ENCODE data around the gene MLN. TPM values are rescaled to one million over a fixed set of nuclear protein-coding genes. Genes with fewer than 3 reads are reported as not detected.

The MLN gene
- total RNA-seq, 4 donors from 2014 or later: not detected

DNA sequence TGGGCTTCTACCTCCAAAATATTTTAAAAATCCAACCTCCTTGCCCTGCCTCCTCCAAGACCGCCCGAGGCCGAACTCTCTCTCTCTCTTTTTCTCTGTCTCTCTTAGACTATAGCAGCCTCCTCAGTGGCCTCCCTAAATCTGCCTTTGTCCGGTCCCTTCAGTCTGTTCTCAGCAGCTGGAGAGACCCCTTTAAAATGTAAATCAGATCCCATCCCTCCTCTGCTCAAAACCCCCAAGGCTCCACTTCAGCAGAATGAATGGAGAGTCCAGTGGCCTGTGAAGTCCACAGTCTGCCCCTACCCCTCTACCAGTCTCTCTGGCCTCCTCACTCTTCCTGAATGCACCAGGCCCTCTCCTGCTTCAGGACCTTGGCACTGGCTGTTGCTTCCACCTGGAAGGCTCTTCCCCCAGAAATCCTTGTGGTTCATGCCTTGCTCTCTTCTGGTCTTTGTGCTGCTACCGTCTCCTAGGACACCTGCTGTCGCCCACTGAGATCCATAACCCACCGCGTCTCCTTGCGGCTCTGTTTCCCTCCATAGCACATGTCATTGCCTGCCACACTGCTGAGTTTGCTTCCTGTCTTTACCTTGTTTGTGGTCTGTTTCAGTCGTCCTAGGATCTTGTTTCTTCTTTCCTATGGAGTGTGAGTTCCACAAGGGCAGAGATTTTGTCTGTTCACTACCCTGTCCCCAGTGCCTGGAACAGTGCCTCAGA lies 6.0 kb downstream of the MLN start:
- H3K4me3 ChIP-seq: no peak overlapping the region
- in situ Hi-C loops (cut with MboI; ENCODE audit: low pct_ligation_motif_present in 1 of 4, low pct_unique_long_range_greater_than_20kb in 1 of 4, low sequenced_read_pairs in 3 of 4) (no loop called here), intact Hi-C loops (cut with DNase I; ENCODE audit: low total_unique reads) (no loop called here)
- H3K36me3 ChIP-seq: no peaks in the 10 kb centered on the region
- no peaks in the 10 kb centered on the region for H3K9me3 ChIP-seq
- no peak overlapping the region for H3K27ac ChIP-seq
- TF ChIP-seq EP300 (IDR thresholded peaks at IDR 0.05; ENCODE audit: low read depth): no peak
- no peak for TF ChIP-seq POLR2A (IDR thresholded peaks at IDR 0.05)
- no peak for TF ChIP-seq POLR2AphosphoS5 (IDR thresholded peaks at IDR 0.05)
- H3K27me3 ChIP-seq: peaks cover 17% of the 10 kb centered on the region
- 75 to 78% methylated on average over 5 to 10 of the region's 10 CpGs for WGBS, 2 donors (ENCODE audit: low coverage in 1 of 2)
- DNase-seq: no peak
- no peaks in the 10 kb centered on the region for H3K4me1 ChIP-seq

DNA sequence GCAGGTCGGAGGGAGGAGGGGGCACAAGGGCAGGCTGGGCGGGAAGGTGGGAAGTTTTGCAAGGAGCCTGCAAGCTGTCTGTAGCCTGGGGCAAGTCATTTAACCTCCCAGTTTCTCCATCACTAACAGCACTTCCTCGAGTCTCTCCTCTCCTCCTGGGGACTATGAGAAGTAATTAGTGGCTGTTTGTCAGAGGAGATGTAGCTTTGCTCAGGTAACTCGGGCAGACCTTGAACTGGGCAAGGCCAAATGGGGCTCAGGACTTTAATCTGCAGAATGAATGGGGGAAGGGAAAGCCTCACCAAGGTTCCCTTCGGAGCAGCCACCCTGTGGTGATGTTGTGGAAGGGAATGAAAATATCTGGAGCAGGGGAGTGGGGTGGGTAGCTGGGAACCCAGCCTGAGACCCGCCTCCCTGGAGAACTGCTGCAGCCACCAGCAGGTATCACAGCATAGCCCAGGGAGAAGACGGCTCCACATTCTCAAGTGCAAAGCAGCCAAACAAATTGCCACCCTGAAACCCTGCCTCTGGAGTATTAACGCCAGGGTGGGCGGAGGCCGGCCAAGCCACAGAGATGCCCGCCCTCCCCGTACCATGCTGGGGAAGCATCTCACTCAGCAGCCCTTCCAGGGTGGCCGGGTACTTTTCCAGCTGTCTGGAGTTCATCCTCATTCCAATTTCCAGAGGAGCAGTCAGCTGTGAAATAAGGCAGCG lies 8.7 kb downstream of the MLN start:
- Histone ChIP-seq H3K27ac (no peak overlapping the region), H3K36me3 (no peaks in the 10 kb centered on the region), H3K4me1 (no peaks in the 10 kb centered on the region), H3K27me3 (peaks cover 18% of the 10 kb centered on the region), H3K9me3 (no peaks in the 10 kb centered on the region), H3K4me3 (no peak overlapping the region)
- in situ Hi-C loops (cut with MboI; ENCODE audit: low pct_ligation_motif_present in 1 of 4, low pct_unique_long_range_greater_than_20kb in 1 of 4, low sequenced_read_pairs in 3 of 4): no loop called here
- TF ChIP-seq, protein P1, sequence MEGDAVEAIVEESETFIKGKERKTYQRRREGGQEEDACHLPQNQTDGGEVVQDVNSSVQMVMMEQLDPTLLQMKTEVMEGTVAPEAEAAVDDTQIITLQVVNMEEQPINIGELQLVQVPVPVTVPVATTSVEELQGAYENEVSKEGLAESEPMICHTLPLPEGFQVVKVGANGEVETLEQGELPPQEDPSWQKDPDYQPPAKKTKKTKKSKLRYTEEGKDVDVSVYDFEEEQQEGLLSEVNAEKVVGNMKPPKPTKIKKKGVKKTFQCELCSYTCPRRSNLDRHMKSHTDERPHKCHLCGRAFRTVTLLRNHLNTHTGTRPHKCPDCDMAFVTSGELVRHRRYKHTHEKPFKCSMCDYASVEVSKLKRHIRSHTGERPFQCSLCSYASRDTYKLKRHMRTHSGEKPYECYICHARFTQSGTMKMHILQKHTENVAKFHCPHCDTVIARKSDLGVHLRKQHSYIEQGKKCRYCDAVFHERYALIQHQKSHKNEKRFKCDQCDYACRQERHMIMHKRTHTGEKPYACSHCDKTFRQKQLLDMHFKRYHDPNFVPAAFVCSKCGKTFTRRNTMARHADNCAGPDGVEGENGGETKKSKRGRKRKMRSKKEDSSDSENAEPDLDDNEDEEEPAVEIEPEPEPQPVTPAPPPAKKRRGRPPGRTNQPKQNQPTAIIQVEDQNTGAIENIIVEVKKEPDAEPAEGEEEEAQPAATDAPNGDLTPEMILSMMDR (IDR thresholded peaks at IDR 0.05): no peak
- TF ChIP-seq EP300 (IDR thresholded peaks at IDR 0.05; ENCODE audit: low read depth) (no peak), POLR2A (IDR thresholded peaks at IDR 0.05) (no peak), POLR2AphosphoS5 (IDR thresholded peaks at IDR 0.05) (no peak)
- DNase-seq: no peak
- intact Hi-C loops (cut with DNase I; ENCODE audit: low total_unique reads): no loop called here
- 52% methylated on average over 14 of the region's 14 CpGs; no CpG with 5 or more reads in 1 of the 2 donors for WGBS, 2 donors (ENCODE audit: low coverage in 1 of 2)

- H3K4me1 ChIP-seq: peaks cover 0 to 4% (median under 1%) of the 10 kb centered on the region in 4 donors
- no peak overlapping the region for H3K4me3 ChIP-seq
- H3K27ac ChIP-seq: no peak overlapping the region
- no peak for DNase-seq
- H3K9me3 ChIP-seq: no peaks in the 10 kb centered on the region
- WGBS, 2 donors (ENCODE audit: low coverage in 1 of 2): 70 to 71% methylated on average over 7 to 10 of the region's 10 CpGs
- TF ChIP-seq EP300 (IDR thresholded peaks at IDR 0.05; ENCODE audit: low read depth) (no peak), POLR2A (IDR thresholded peaks at IDR 0.05) (no peak), POLR2AphosphoS5 (IDR thresholded peaks at IDR 0.05) (no peak)
- TF ChIP-seq, protein P1 (IDR thresholded peaks at IDR 0.05): no peak
- no peaks in the 10 kb centered on the region for H3K36me3 ChIP-seq
- intact Hi-C loops (cut with DNase I; ENCODE audit: low total_unique reads): no loop called here
- H3K27me3 ChIP-seq: peaks cover 18% of the 10 kb centered on the region
- in situ Hi-C loops (cut with MboI; ENCODE audit: low pct_ligation_motif_present in 1 of 4, low pct_unique_long_range_greater_than_20kb in 1 of 4, low sequenced_read_pairs in 3 of 4): no loop called here
Observed at GRCh38 chr6:33792981-33793380, 10.8 kb downstream of the MLN start.

DNA sequence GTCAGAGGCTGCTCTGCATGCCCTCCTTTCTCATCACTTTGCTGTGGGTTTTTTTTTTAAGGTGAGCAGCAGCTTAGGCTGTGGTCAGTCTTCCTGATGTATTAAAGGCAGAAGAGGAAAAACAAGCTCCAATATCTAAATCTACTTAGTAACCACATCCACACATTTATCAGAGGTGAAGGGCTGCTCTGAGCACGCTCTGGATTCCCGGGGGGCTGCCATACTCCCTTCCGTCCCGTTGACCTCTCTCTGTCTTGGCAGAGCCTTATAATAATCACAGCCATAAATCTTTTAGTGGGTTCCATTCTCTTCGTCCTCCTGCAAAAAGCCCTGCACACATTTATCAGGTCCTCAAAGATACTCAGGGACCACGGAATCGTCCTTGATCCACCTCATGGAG lies 12.2 kb downstream of the MLN start:
- TF ChIP-seq POLR2A (IDR thresholded peaks at IDR 0.05) (no peak), POLR2AphosphoS5 (IDR thresholded peaks at IDR 0.05) (no peak), EP300 (IDR thresholded peaks at IDR 0.05; ENCODE audit: low read depth) (no peak)
- TF ChIP-seq, protein P1 (IDR thresholded peaks at IDR 0.05): no peak
- H3K27me3 ChIP-seq: peaks cover 15% of the 10 kb centered on the region
- no peak overlapping the region for H3K4me3 ChIP-seq
- intact Hi-C loops (cut with DNase I; ENCODE audit: low total_unique reads): loop anchor here (1.0 kb wide), 1 partner anchor 239 kb away; no protein-coding TSS in a partner anchor
- in situ Hi-C loops (cut with MboI; ENCODE audit: low pct_ligation_motif_present in 1 of 4, low pct_unique_long_range_greater_than_20kb in 1 of 4, low sequenced_read_pairs in 3 of 4): no loop called here
- 50% methylated on average over 7 of the region's 7 CpGs; no CpG with 5 or more reads in 1 of the 2 donors for WGBS, 2 donors (ENCODE audit: low coverage in 1 of 2)
- DNase-seq: no peak
- H3K9me3 ChIP-seq: no peaks in the 10 kb centered on the region
- H3K27ac ChIP-seq: no peak overlapping the region
- H3K36me3 ChIP-seq: no peaks in the 10 kb centered on the region
- H3K4me1 ChIP-seq: peaks cover 12 to 17% (median 14%) of the 10 kb centered on the region in 4 donors

Measured in transverse colon (tissue), 4 donors.